SK-N-SH (cell line): ENCODE results near the gene STRN3. TPM values are rescaled to one million over a fixed set of nuclear protein-coding genes. Genes with fewer than 3 reads are reported as not detected.

Experiments
- CTCF ChIA-PET: fragments of 300-600, 350-600 bp; formaldehyde crosslinking; extraction: SDS; loops from one replicate; lab custom pipeline; 2021; lab: Yijun Ruan, JAX
- POLR2A ChIA-PET: fragments of 350-600 bp; sonication (Branson Sonifier 250); formaldehyde crosslinking; extraction: SDS; loops from one replicate; lab custom pipeline; 2020; ENCODE audit warnings: antibody characterized with exemption, inconsistent platforms; lab: Yijun Ruan, JAX
- DNase-seq: peaks from one replicate; pipeline ENCODE4 v3.0.0; 2012
- H2AFZ ChIP-seq: fragments of 200-600 bp; sonication (generic); 2 replicates; pipeline ENCODE4 v1.8.1; 2016; ENCODE audit warnings: antibody characterized with exemption, mild to moderate bottlenecking, low read depth
- H3F3A ChIP-seq: fragments of 200-600 bp; sonication (generic); replicated peaks from 2 replicates; pipeline ENCODE3; 2016; ENCODE audit warnings: antibody characterized with exemption, mild to moderate bottlenecking; ENCODE audit not compliant: insufficient read depth
- H3K27ac ChIP-seq, 2 experiments: fragments of 200-500 bp in 1 of 2; fragments of 200-600 bp in 1 of 2; sonication (Bioruptor generic) in 1 of 2; sonication (generic), shearing (Covaris generic) in 1 of 2; 2 replicates each; pipeline versions ENCODE4 v1.5.1 to v1.6.1; 2014 to 2016; ENCODE audit warnings: low read depth in 2 of 2, inconsistent platforms in 1 of 2, low read length in 1 of 2, mild to moderate bottlenecking in 1 of 2, mixed read lengths in 1 of 2
- H3K27me3 ChIP-seq: fragments of 200-600 bp; sonication (generic), shearing (Covaris generic); 2 replicates; pipeline ENCODE4 v1.6.1; 2016; ENCODE audit warnings: mixed run types; ENCODE audit not compliant: insufficient read depth
- H3K36me3 ChIP-seq, 2 experiments: fragments of 200-500 bp in 1 of 2; fragments of 200-600 bp in 1 of 2; sonication (Bioruptor generic) in 1 of 2; sonication (generic) in 1 of 2; replicated peaks in 1 of 2; 2 replicates each; pipeline versions ENCODE3 to v1.5.1; 2014 to 2016; ENCODE audit warnings: low read length in 1 of 2, mild to moderate bottlenecking in 1 of 2; ENCODE audit not compliant: insufficient read depth in 2 of 2, control insufficient read depth in 1 of 2
- H3K4me1 ChIP-seq, 2 experiments: fragments of 200-500 bp in 1 of 2; fragments of 200-600 bp in 1 of 2; sonication (Bioruptor generic) in 1 of 2; sonication (generic), shearing (Covaris generic) in 1 of 2; 2 replicates each; pipeline versions ENCODE4 v1.5.1 to v1.6.1; 2014 to 2016; ENCODE audit warnings: low read depth in 1 of 2, low read length in 1 of 2, mixed run types in 1 of 2; ENCODE audit not compliant: insufficient read depth in 2 of 2, control insufficient read depth in 1 of 2
- H3K4me2 ChIP-seq: fragments of 200-600 bp; sonication (generic), shearing (Covaris generic); 2 replicates; pipeline ENCODE4 v1.6.1; 2017; ENCODE audit warnings: mixed run types
- H3K4me3 ChIP-seq, 2 experiments: fragments of 200-500 bp in 1 of 2; fragments of 200-600 bp in 1 of 2; sonication (Bioruptor generic) in 1 of 2; sonication (generic), shearing (Covaris generic) in 1 of 2; 2 replicates each; pipeline versions ENCODE4 v1.5.1 to v1.8.1; 2014 to 2016; ENCODE audit warnings: low read depth in 2 of 2, inconsistent platforms in 1 of 2, low read length in 1 of 2, mild to moderate bottlenecking in 1 of 2, mixed read lengths in 1 of 2, moderate library complexity in 1 of 2
- H3K79me2 ChIP-seq: fragments of 200-600 bp; sonication (generic); 2 replicates; pipeline ENCODE4 v1.8.1; 2017; ENCODE audit warnings: mild to moderate bottlenecking; ENCODE audit not compliant: insufficient read depth
- H3K9ac ChIP-seq: fragments of 200-600 bp; sonication (generic); 2 replicates; pipeline ENCODE4 v1.6.1; 2017; ENCODE audit warnings: mixed run types
- H3K9me2 ChIP-seq: fragments of 200-600 bp; sonication (generic); 2 replicates; pipeline ENCODE4 v1.6.1; 2017; ENCODE audit warnings: mixed run types
- H3K9me3 ChIP-seq: fragments of 200-600 bp; sonication (generic); 2 replicates; pipeline ENCODE4 v1.6.1; 2017; ENCODE audit warnings: mixed run types, mild to moderate bottlenecking, moderate library complexity
- H4K20me1 ChIP-seq: fragments of 200-600 bp; sonication (generic); 2 replicates; pipeline ENCODE4 v1.6.1; 2017; ENCODE audit warnings: mild to moderate bottlenecking, mixed run types; ENCODE audit not compliant: insufficient read depth
- CHD2 ChIP-seq: fragments of 150-350 bp; IDR thresholded peaks from 2 replicates; pipeline ENCODE4 v1.6.1; 2018; ENCODE audit warnings: low read length; ENCODE audit not compliant: partially characterized antibody
- ELF1 ChIP-seq: IDR thresholded peaks from 2 replicates; pipeline ENCODE4 v1.4.0; 2012
- EZH2phosphoT487 ChIP-seq: fragments of 200-600 bp; sonication (generic); IDR thresholded peaks from 2 replicates; pipeline ENCODE4 v1.6.1; 2017; ENCODE audit warnings: low read depth, mixed run types, mild to moderate bottlenecking, antibody characterized with exemption, moderate library complexity, borderline replicate concordance
- GATA2 ChIP-seq: sonication (generic); formaldehyde crosslinking; IDR thresholded peaks from 2 replicates; pipeline ENCODE4 v1.5.0; 2020; ENCODE audit warnings: mild to moderate bottlenecking, missing genetic modification reagents
- MEF2A ChIP-seq: IDR thresholded peaks from 2 replicates; pipeline ENCODE4 v1.4.0; 2012; ENCODE audit warnings: low read depth, borderline replicate concordance
- MXI1 ChIP-seq: IDR thresholded peaks from 2 replicates; pipeline ENCODE4 v1.6.1; 2012; ENCODE audit warnings: mild to moderate bottlenecking, low read depth, low read length, improper control_type of control experiment
- NRF1 ChIP-seq: IDR thresholded peaks from 2 replicates; pipeline ENCODE4 v1.6.1; 2012; ENCODE audit warnings: low read depth, mild to moderate bottlenecking, low read length
- PBX3 ChIP-seq: IDR thresholded peaks from 2 replicates; pipeline ENCODE4; 2012
- RAD21 ChIP-seq: IDR thresholded peaks from 2 replicates; pipeline ENCODE4 v1.6.1; 2012; ENCODE audit warnings: mild to moderate bottlenecking, low read length
- RCOR1 ChIP-seq: fragments of 150-350 bp; IDR thresholded peaks from 2 replicates; pipeline ENCODE4 v1.6.1; 2017; ENCODE audit warnings: antibody characterized with exemption, low read length
- REST ChIP-seq: IDR thresholded peaks from 2 replicates; pipeline ENCODE4 v1.6.1; 2012; ENCODE audit warnings: mild to moderate bottlenecking, low read depth, low read length, moderate library complexity
- RFX5 ChIP-seq: IDR thresholded peaks from 2 replicates; pipeline ENCODE4 v1.6.1; 2012; ENCODE audit warnings: mild to moderate bottlenecking, improper control_type of control experiment, low read length
- RXRA ChIP-seq: IDR thresholded peaks from 2 replicates; pipeline ENCODE4 v1.4.0; 2012; ENCODE audit warnings: low read depth, mild to moderate bottlenecking, borderline replicate concordance
- TCF12 ChIP-seq: IDR thresholded peaks from 2 replicates; pipeline ENCODE4 v1.4.0; 2012
- TEAD4 ChIP-seq: IDR thresholded peaks from 2 replicates; pipeline ENCODE4 v1.4.0; 2012; ENCODE audit warnings: mild to moderate bottlenecking, borderline replicate concordance; ENCODE audit not compliant: insufficient read depth
- USF1 ChIP-seq: IDR thresholded peaks from 2 replicates; pipeline ENCODE4 v1.4.0; 2012; ENCODE audit warnings: low read depth, borderline replicate concordance
- YY1 ChIP-seq: IDR thresholded peaks from 2 replicates; pipeline ENCODE4 v1.4.0; 2012; ENCODE audit warnings: low read depth, mild to moderate bottlenecking
- WGBS: methylation state at CpG from one replicate; pipeline ENCODE4 v1.1.6; 2017; ENCODE audit warnings: low lambda C conversion rate; 5-methylcytosine and 5-hydroxymethylcytosine counted together
- polyA plus RNA-seq, 3 experiments: library from polyadenylated mRNA; depleted of rRNA; stranded (reverse); fragments of >200 nt; gene quantifications; 2 replicates each; pipeline ENCODE4 v1.2.3, GENCODE V29; 2012
- TF ChIP-seq, protein P1 (sequence below): fragments of 150-350 bp; IDR thresholded peaks from 2 replicates; pipeline ENCODE4 v1.6.1; 2017; ENCODE audit warnings: antibody characterized with exemption, low read length, low read depth, borderline replicate concordance
- TF ChIP-seq, protein P2 (sequence below): fragments of 200-600 bp; sonication (generic); IDR thresholded peaks from 2 replicates; pipeline ENCODE4 v1.6.1; 2017; ENCODE audit warnings: antibody characterized with exemption, mild to moderate bottlenecking, moderate library complexity

The STRN3 gene
- polyA plus RNA-seq, 1 of the 3 experiments (the other 2 are of a cell fraction) = 7.2 TPM

GRCh38 chr14:31024010-31024480 is 2.1 kb downstream of the STRN3 start (continued):
- TF ChIP-seq PBX3 (no peak), NRF1 (no peak)
- TF ChIP-seq, all 33 proteins: peak for 0

DNA sequence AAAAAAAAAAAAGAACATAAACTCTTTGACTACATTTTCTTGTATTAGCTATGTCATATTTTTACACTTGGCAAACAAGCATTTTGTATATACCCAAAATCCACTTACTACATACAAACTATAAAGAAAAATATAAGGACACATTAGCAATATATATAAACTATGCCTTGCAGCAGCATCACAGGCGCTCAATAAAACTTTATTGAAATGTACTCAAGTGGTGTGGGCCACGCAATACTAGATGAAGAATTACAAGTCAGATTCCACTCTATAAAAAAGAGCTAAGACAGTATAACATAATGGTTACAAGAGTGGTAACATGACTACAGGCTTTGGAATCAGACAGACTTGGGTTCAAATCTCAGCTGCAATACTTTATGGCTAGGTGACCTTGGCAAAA is 3.8 kb downstream of the STRN3 start:
- peaks cover 6% of the 10 kb centered on the region for H3F3A ChIP-seq
- H3K9me3 ChIP-seq = no peaks in the 10 kb centered on the region
- H3K4me3 ChIP-seq = no peak overlapping the region
- no peak overlapping the region for H2AFZ ChIP-seq
- WGBS = 98% methylated on average over 2 of the region's 2 CpGs
- H3K36me3 ChIP-seq = peaks cover 12 to 22% of the 10 kb centered on the region in 2 experiments
- H3K4me2 ChIP-seq = no peak overlapping the region
- ChIA-PET CTCF (no interaction called here), POLR2A (no interaction called here)
- no peak overlapping the region for H3K27ac ChIP-seq
- TF ChIP-seq YY1 = no peak
- TF ChIP-seq TEAD4 = no peak
- TF ChIP-seq GATA2 = no peak
- TF ChIP-seq RCOR1 = no peak
- no peak for TF ChIP-seq CHD2
- TF ChIP-seq USF1 = no peak
- no peak for TF ChIP-seq TCF12
- no peak for TF ChIP-seq ELF1
- no peak for TF ChIP-seq EZH2phosphoT487
- no peak for TF ChIP-seq RXRA
- no peaks in the 10 kb centered on the region for H3K9me2 ChIP-seq
- no peak overlapping the region for H3K9ac ChIP-seq
- H4K20me1 ChIP-seq = peaks cover 71% of the 10 kb centered on the region
- H3K79me2 ChIP-seq = peaks cover 87% of the 10 kb centered on the region
- H3K4me1 ChIP-seq = peaks cover 9 to 13% of the 10 kb centered on the region in 2 experiments; a peak in 2 of 4 replicates
- no peaks in the 10 kb centered on the region for H3K27me3 ChIP-seq
- DNase-seq = no peak

- H2AFZ ChIP-seq = no peak overlapping the region
- CTCF ChIA-PET = no interaction called here
- H3K9me2 ChIP-seq = no peaks in the 10 kb centered on the region
- peaks cover 96% of the 10 kb centered on the region for H3K79me2 ChIP-seq
- POLR2A ChIA-PET = no interaction called here
- peaks cover 9 to 13% of the 10 kb centered on the region in 2 experiments; a peak in 2 of 4 replicates for H3K4me1 ChIP-seq
- no peak overlapping the region for H3K4me2 ChIP-seq
- no peaks in the 10 kb centered on the region for H3K27me3 ChIP-seq
- H3K9me3 ChIP-seq = no peaks in the 10 kb centered on the region
- no peak overlapping the region for H3K9ac ChIP-seq
- DNase-seq = no peak
- H4K20me1 ChIP-seq = peaks cover 79% of the 10 kb centered on the region
- H3F3A ChIP-seq = no peaks in the 10 kb centered on the region
- 98% methylated on average over 4 of the region's 4 CpGs for WGBS
- H3K27ac ChIP-seq = no peak overlapping the region
- H3K4me3 ChIP-seq = no peak overlapping the region
- peaks cover 12 to 25% of the 10 kb centered on the region in 2 experiments for H3K36me3 ChIP-seq
- no peak for TF ChIP-seq MXI1
- TF ChIP-seq, protein P1, sequence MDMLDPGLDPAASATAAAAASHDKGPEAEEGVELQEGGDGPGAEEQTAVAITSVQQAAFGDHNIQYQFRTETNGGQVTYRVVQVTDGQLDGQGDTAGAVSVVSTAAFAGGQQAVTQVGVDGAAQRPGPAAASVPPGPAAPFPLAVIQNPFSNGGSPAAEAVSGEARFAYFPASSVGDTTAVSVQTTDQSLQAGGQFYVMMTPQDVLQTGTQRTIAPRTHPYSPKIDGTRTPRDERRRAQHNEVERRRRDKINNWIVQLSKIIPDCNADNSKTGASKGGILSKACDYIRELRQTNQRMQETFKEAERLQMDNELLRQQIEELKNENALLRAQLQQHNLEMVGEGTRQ = no peak
- TF ChIP-seq RAD21 = no peak
- no peak for TF ChIP-seq MEF2A
- no peak for TF ChIP-seq REST
- TF ChIP-seq, protein P2, sequence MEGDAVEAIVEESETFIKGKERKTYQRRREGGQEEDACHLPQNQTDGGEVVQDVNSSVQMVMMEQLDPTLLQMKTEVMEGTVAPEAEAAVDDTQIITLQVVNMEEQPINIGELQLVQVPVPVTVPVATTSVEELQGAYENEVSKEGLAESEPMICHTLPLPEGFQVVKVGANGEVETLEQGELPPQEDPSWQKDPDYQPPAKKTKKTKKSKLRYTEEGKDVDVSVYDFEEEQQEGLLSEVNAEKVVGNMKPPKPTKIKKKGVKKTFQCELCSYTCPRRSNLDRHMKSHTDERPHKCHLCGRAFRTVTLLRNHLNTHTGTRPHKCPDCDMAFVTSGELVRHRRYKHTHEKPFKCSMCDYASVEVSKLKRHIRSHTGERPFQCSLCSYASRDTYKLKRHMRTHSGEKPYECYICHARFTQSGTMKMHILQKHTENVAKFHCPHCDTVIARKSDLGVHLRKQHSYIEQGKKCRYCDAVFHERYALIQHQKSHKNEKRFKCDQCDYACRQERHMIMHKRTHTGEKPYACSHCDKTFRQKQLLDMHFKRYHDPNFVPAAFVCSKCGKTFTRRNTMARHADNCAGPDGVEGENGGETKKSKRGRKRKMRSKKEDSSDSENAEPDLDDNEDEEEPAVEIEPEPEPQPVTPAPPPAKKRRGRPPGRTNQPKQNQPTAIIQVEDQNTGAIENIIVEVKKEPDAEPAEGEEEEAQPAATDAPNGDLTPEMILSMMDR = no peak
- TF ChIP-seq EZH2phosphoT487 = no peak
- no peak for TF ChIP-seq RFX5
- TF ChIP-seq GATA2 = no peak
Observed at GRCh38 chr14:31021576-31021949, 4.6 kb downstream of the STRN3 start.
